Measurements from ENCODE around the gene NUBP2.

NUBP2 gene

DNA sequence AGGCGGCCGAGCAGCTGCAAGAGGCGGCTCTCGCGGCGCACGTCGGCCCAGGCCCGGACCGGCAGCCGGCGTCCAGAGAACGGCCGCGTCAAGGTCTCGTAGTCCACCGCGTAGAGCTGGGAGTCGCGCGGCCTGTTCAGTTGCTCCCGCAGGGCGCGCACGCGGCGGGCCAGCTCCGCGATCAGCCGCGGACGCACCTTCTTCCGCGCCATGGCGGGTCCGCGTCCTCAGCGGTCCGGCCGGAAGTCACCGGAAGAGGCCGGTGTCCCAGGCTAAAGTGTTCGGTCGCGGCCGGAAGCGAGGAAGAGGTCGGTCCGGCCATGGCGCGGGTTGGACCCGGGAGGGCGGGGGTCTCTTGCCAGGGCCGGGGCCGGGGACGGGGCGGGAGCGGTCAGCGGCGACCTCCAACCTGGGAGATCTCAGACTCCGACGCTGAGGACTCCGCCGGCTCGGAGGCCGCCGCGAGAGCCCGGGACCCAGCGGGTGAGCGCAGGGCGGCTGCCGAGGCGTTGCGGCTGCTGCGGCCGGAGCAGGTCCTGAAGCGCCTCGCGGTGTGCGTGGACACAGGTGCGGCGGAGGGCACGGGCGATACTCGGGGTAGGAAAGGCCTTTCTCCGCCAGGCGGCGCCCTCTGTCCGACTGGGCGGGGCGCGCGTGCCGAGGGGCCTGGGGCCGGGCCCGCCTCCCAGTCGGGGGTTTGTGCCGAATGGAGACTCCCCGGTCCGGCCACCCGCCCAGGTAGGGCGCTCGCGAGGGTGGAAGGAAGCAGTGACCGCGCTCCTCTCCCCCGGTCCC is 9.7 kb upstream of the NUBP2 start, which contains the start of gene MRPS34 (continued):
- TF ChIP-seq HIC1 (tag by site-specific recombination; IDR thresholded peaks at IDR 0.05) (no peak; the same call in 1 of the 2 replicates), ZBTB17 (tag by site-specific recombination; IDR thresholded peaks at IDR 0.05) (peak; percentile 62; the same call in 1 of the 2 replicates), ZNF645 (tag by site-specific recombination; IDR thresholded peaks at IDR 0.05) (no peak), ZNF335 (tag by site-specific recombination; conservative IDR thresholded peaks at IDR 0.05) (no peak; the same call in none of the 2 replicates), ZNF558 (tag by site-specific recombination; IDR thresholded peaks at IDR 0.05) (no peak), KLF17 (tag by site-specific recombination; IDR thresholded peaks at IDR 0.05) (peak; percentile 70), KLF1 (tag by site-specific recombination; IDR thresholded peaks at IDR 0.05) (peak; percentile 79; the same call in 1 of the 2 replicates), ZNF580 (tag by site-specific recombination; IDR thresholded peaks at IDR 0.05) (0 out of 2 replicates have a peak, but pooled peaks have one; percentile 35), ZSCAN30 (tag by site-specific recombination; IDR thresholded peaks at IDR 0.05) (peak; percentile 84), SCRT2 (tag by site-specific recombination; IDR thresholded peaks at IDR 0.05) (peak; percentile 54; the same call in 1 of the 2 replicates), ZBTB1 (tag by site-specific recombination; IDR thresholded peaks at IDR 0.05) (peak; percentile 60; the same call in 1 of the 2 replicates), ZNF423 (tag by site-specific recombination; IDR thresholded peaks at IDR 0.05) (peak; percentile 80)

GRCh38 chr16:1773703-1774447 is 8.9 kb upstream of the NUBP2 start:
- peak overlapping the region; percentile 95 for H3K4me3 ChIP-seq (ENCODE audit: low read depth, low read length)
- peak overlapping the region; percentile 94 for H3K27ac ChIP-seq (ENCODE audit: extremely low read depth, low read depth, low read length)
- ChIA-PET CTCF (interaction anchor here (0.7 to 1.9 kb wide), 2 partner anchors 9 to 11 kb away, joined by 3 to 14 read pairs; partner anchors contain the start of genes NUBP2 and SPSB3), POLR2A (interaction anchor here (1.2 to 2.4 kb wide), 3 partner anchors 9 to 191 kb away, joined by 3 to 22 read pairs (median 10); partner anchors contain the start of genes NUBP2, RPS2 and SPSB3)
- peaks cover 0 to 72% of the 10 kb centered on the region in 2 experiments; a peak in 1 of 3 replicates for H3K36me3 ChIP-seq (ENCODE audit: control insufficient read depth in 2 of 2, insufficient read depth in 1 of 2, low read length in 2 of 2)
- no peaks in the 10 kb centered on the region for H3K9me3 ChIP-seq (ENCODE audit: control insufficient read depth, insufficient read depth, low read depth, low read length)
- H3K4me1 ChIP-seq (ENCODE audit: control insufficient read depth, insufficient read depth, low read length) = peaks cover 9% of the 10 kb centered on the region
- TF ChIP-seq REST (tag by site-specific recombination; IDR thresholded peaks at IDR 0.05) (0 out of 2 replicates have a peak, but pooled peaks have one; percentile 25), SP7 (tag by site-specific recombination; IDR thresholded peaks at IDR 0.05) (no peak), SALL2 (tag by site-specific recombination; IDR thresholded peaks at IDR 0.05; ENCODE audit: borderline replicate concordance) (no peak), KLF17 (tag by site-specific recombination; IDR thresholded peaks at IDR 0.05) (no peak; the same call in 1 of the 2 replicates), ZNF121 (tag by site-specific recombination; IDR thresholded peaks at IDR 0.05) (no peak), MYNN (tag by site-specific recombination; IDR thresholded peaks at IDR 0.05; ENCODE audit: borderline replicate concordance) (no peak), KLF1 (tag by site-specific recombination; IDR thresholded peaks at IDR 0.05) (peak; percentile 92), ZBTB17 (tag by site-specific recombination; IDR thresholded peaks at IDR 0.05) (peak; percentile 67), ZBTB8A (tag by site-specific recombination; IDR thresholded peaks at IDR 0.05) (no peak), ZNF837 (tag by site-specific recombination; IDR thresholded peaks at IDR 0.05) (no peak)

All from HEK293 (cell line).